Measurements from ENCODE around the gene AUNIP. TPM values are rescaled to one million over a fixed set of nuclear protein-coding genes. Genes with fewer than 3 reads are reported as not detected.

AUNIP gene
- total RNA-seq, 2 donors from 2014 or later = 6.9 to 9.9 TPM

GRCh38 chr1:25869909-25870606, 10.8 kb upstream of the AUNIP start:
- DNase-seq = no peak
- no peak overlapping the region for H3K4me3 Mint-ChIP-seq
- no peaks in the 10 kb centered on the region for H3K9me3 Mint-ChIP-seq
- ATAC-seq (replicated peaks in 1 of 2) = no peak
- no peaks in the 10 kb centered on the region for H3K27me3 Mint-ChIP-seq (ENCODE audit: low read depth)
- H3K4me1 Mint-ChIP-seq (ENCODE audit: low read depth) = peaks cover 15% of the 10 kb centered on the region
- H3K36me3 Mint-ChIP-seq (ENCODE audit: insufficient read depth in 2 of 2) = no peaks in the 10 kb centered on the region
- no peak overlapping the region for H3K27ac Mint-ChIP-seq

GRCh38 chr1:25867210-25867991, 8.1 kb upstream of the AUNIP start:
- no peaks in the 10 kb centered on the region for H3K27me3 Mint-ChIP-seq (ENCODE audit: low read depth)
- no peak overlapping the region for H3K27ac Mint-ChIP-seq
- H3K9me3 Mint-ChIP-seq = no peaks in the 10 kb centered on the region
- H3K36me3 Mint-ChIP-seq (ENCODE audit: insufficient read depth in 2 of 2) = peaks cover 0 to 1% of the 10 kb centered on the region in 2 donors
- H3K4me1 Mint-ChIP-seq (ENCODE audit: low read depth) = no peaks in the 10 kb centered on the region
- no peak for ATAC-seq (replicated peaks in 1 of 2)
- no peak for DNase-seq
- no peak overlapping the region for H3K4me3 Mint-ChIP-seq

GRCh38 chr1:25866288-25866687, 7.0 kb upstream of the AUNIP start:
- Mint-ChIP-seq H3K27ac (no peak overlapping the region), H3K4me1 (ENCODE audit: low read depth) (no peaks in the 10 kb centered on the region), H3K4me3 (no peak overlapping the region), H3K27me3 (ENCODE audit: low read depth) (no peaks in the 10 kb centered on the region), H3K36me3 (ENCODE audit: insufficient read depth in 2 of 2) (peaks cover 0 to 1% of the 10 kb centered on the region in 2 donors), H3K9me3 (no peaks in the 10 kb centered on the region)
- no peak for DNase-seq
- ATAC-seq (replicated peaks in 1 of 2) = no peak

- H3K36me3 Mint-ChIP-seq (ENCODE audit: insufficient read depth in 2 of 2) = peaks cover 0 to 1% of the 10 kb centered on the region in 2 donors
- peaks cover 7% of the 10 kb centered on the region for H3K4me1 Mint-ChIP-seq (ENCODE audit: low read depth)
- no peaks in the 10 kb centered on the region for H3K9me3 Mint-ChIP-seq
- H3K27me3 Mint-ChIP-seq (ENCODE audit: low read depth) = no peaks in the 10 kb centered on the region
- DNase-seq (no peak), ATAC-seq (replicated peaks in 1 of 2) (no peak)
- H3K27ac Mint-ChIP-seq = no peak overlapping the region
- no peak overlapping the region for H3K4me3 Mint-ChIP-seq
Observed at GRCh38 chr1:25864434-25864833, 5.2 kb upstream of the AUNIP start.

GRCh38 chr1:25863486-25864262, 4.4 kb upstream of the AUNIP start:
- ATAC-seq (replicated peaks in 1 of 2) (no peak), DNase-seq (no peak)
- H3K36me3 Mint-ChIP-seq (ENCODE audit: insufficient read depth in 2 of 2) = peaks cover 5 to 7% of the 10 kb centered on the region in 2 donors
- no peaks in the 10 kb centered on the region for H3K27me3 Mint-ChIP-seq (ENCODE audit: low read depth)
- H3K9me3 Mint-ChIP-seq = no peaks in the 10 kb centered on the region
- peaks cover 13% of the 10 kb centered on the region for H3K4me1 Mint-ChIP-seq (ENCODE audit: low read depth)
- no peak overlapping the region for H3K4me3 Mint-ChIP-seq
- H3K27ac Mint-ChIP-seq = no peak overlapping the region

DNA sequence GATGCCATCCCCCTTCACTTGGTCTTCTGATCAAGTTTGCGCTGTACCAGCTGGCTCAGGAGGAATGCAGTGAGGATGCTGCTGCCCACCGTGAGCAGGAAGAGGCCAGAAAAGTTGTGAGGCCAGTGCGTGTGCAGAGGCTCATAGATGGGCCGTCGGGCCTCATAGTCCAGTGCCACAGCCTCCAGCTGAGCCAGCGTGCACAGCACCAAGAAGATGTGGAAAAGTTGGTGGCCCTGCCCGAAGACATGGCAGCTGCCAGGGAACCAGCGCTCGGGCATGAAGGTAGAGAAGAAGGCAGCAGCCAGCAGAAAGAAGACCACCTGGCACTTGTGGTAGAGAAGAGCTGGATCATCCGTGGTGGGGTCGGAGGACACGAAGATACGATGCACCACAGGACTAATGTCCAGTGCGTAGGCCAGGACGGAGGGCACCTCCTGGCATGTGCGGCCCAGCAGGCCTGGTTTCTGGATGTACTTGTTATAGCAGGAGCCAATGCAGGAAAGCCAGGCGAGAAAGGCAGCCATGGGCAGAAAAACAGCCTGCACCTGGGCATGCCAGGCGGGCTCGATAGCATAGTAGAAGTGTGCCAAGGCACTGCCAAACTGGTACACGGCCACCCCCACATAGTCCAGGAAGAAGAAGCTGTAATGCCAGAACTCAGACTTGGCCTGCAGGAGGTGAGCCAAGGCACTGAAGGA, 3.7 kb upstream of the AUNIP start:
- Mint-ChIP-seq H3K27ac (no peak overlapping the region), H3K4me3 (no peak overlapping the region), H3K36me3 (ENCODE audit: insufficient read depth in 2 of 2) (peaks cover 5 to 8% of the 10 kb centered on the region in 2 donors), H3K27me3 (ENCODE audit: low read depth) (no peaks in the 10 kb centered on the region), H3K9me3 (no peaks in the 10 kb centered on the region), H3K4me1 (ENCODE audit: low read depth) (peaks cover 19% of the 10 kb centered on the region)
- ATAC-seq (replicated peaks in 1 of 2) (no peak), DNase-seq (no peak)

GRCh38 chr1:25861316-25862286, 2.3 kb upstream of the AUNIP start:
- peaks cover 24% of the 10 kb centered on the region for H3K4me1 Mint-ChIP-seq (ENCODE audit: low read depth)

DNA sequence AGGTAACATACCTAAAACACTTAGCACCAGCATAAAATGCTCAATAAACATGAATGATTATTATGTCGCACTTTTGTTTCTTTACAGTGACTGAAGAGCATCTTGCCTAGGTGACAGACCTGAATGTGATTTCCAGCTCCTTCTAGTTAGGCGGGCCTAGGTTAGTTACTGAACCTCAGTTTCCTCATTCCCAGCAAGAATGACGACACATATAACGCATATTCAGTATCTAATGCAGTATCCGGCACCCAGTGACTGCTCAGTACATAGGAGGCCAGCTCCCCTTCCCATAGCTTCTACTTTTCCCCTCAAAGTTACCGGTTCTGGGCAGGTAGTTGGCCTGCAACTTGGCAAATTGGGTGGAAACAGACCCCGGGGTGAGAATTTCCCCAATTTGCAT, 763 bp downstream of the AUNIP start:
- Mint-ChIP-seq H3K27ac (peak overlapping the region; percentile 82), H3K9me3 (no peaks in the 10 kb centered on the region), H3K4me1 (ENCODE audit: low read depth) (peaks cover 25% of the 10 kb centered on the region), H3K36me3 (ENCODE audit: insufficient read depth in 2 of 2) (peaks cover 5 to 8% of the 10 kb centered on the region in 2 donors), H3K4me3 (peak overlapping the region; percentile 97 to 98), H3K27me3 (ENCODE audit: low read depth) (no peaks in the 10 kb centered on the region)
- DNase-seq (no peak), ATAC-seq (replicated peaks in 1 of 2) (no peak)

More at GRCh38 chr1:25861316-25862286, 2.3 kb upstream of the AUNIP start:
- Mint-ChIP-seq H3K27ac (no peak overlapping the region), H3K27me3 (ENCODE audit: low read depth) (no peaks in the 10 kb centered on the region), H3K9me3 (no peaks in the 10 kb centered on the region), H3K4me3 (no peak overlapping the region), H3K36me3 (ENCODE audit: insufficient read depth in 2 of 2) (peaks cover 5 to 8% of the 10 kb centered on the region in 2 donors)
- ATAC-seq (replicated peaks in 1 of 2) = no peak
- no peak for DNase-seq

DNA sequence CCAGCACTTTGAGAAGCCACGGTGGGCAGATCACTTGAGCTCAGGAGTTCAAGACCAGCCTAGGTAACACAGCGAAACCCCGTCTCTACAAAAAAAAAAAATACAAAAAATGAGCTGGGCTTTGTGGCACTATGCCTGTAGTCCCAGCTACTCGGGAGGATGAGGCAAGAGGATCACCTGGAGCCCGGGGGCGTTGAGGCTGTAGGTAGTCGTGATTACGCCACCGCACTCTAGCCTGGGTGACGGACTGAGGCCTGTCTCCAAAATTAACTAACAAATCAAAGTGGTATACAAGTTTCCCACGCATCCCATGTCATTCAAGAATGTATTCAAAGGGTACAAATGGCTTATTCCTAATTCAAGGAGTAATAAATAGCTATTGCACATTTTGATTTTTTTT, 2.4 kb downstream of the AUNIP start:
- ATAC-seq (replicated peaks in 1 of 2) = no peak
- H3K9me3 Mint-ChIP-seq = no peaks in the 10 kb centered on the region
- H3K4me1 Mint-ChIP-seq (ENCODE audit: low read depth) = peaks cover 25% of the 10 kb centered on the region
- DNase-seq = no peak
- no peaks in the 10 kb centered on the region for H3K27me3 Mint-ChIP-seq (ENCODE audit: low read depth)
- no peak overlapping the region for H3K27ac Mint-ChIP-seq
- no peak overlapping the region for H3K4me3 Mint-ChIP-seq
- H3K36me3 Mint-ChIP-seq (ENCODE audit: insufficient read depth in 2 of 2) = peaks cover 5 to 8% of the 10 kb centered on the region in 2 donors

DNA sequence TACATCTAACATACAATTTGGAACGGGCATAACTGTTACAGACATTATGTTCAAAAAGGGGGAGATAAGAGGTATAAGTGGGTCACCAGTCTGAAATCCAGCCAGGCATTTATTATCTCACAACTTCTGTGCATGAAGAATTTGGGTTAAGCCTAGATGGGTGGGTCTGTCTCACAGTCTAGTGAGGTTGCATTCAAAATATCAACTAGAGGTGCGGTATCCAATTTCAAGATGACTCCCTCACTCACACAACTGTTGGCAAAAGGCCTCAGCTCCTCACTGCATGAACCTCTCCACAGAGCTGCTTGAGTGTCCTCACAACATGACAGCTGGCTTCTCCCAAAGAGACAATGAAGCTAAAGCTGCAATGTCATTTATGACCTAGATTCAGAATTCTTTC, 4.7 kb downstream of the AUNIP start:
- peaks cover 5 to 9% of the 10 kb centered on the region in 2 donors for H3K36me3 Mint-ChIP-seq (ENCODE audit: insufficient read depth in 2 of 2)
- H3K4me3 Mint-ChIP-seq = no peak overlapping the region
- H3K9me3 Mint-ChIP-seq = no peaks in the 10 kb centered on the region
- no peak overlapping the region for H3K27ac Mint-ChIP-seq
- H3K4me1 Mint-ChIP-seq (ENCODE audit: low read depth) = peaks cover 20% of the 10 kb centered on the region
- ATAC-seq (replicated peaks in 1 of 2) (no peak), DNase-seq (no peak)
- no peaks in the 10 kb centered on the region for H3K27me3 Mint-ChIP-seq (ENCODE audit: low read depth)

GRCh38 chr1:25848531-25848930, 10.7 kb downstream of the AUNIP start:
- Mint-ChIP-seq H3K27ac (no peak overlapping the region), H3K4me3 (no peak overlapping the region), H3K9me3 (no peaks in the 10 kb centered on the region), H3K27me3 (ENCODE audit: low read depth) (no peaks in the 10 kb centered on the region), H3K36me3 (ENCODE audit: insufficient read depth in 2 of 2) (peaks cover 0 to 4% of the 10 kb centered on the region in 2 donors), H3K4me1 (ENCODE audit: low read depth) (peaks cover 10% of the 10 kb centered on the region)
- ATAC-seq (replicated peaks in 1 of 2) = no peak
- no peak for DNase-seq

- H3K4me1 Mint-ChIP-seq (ENCODE audit: low read depth) = peaks cover 10% of the 10 kb centered on the region
- no peak overlapping the region for H3K4me3 Mint-ChIP-seq
- no peaks in the 10 kb centered on the region for H3K27me3 Mint-ChIP-seq (ENCODE audit: low read depth)
- no peaks in the 10 kb centered on the region for H3K9me3 Mint-ChIP-seq
- no peak overlapping the region for H3K27ac Mint-ChIP-seq
- H3K36me3 Mint-ChIP-seq (ENCODE audit: insufficient read depth in 2 of 2) = peaks cover 0 to 6% of the 10 kb centered on the region in 2 donors
- DNase-seq (no peak), ATAC-seq (replicated peaks in 1 of 2) (no peak)
Observed at GRCh38 chr1:25847929-25848328, 11.3 kb downstream of the AUNIP start.

Data from activated T-cell treated with anti-CD3 and anti-CD28 coated beads, Interleukin-2, amount 50 U/mL, for 72 hours (primary cell).